Endothelial cell of coronary artery (primary cell): ENCODE data around the gene CYYR1. TPM values are rescaled to one million over a fixed set of nuclear protein-coding genes. Genes with fewer than 3 reads are reported as not detected.

Source experiments
- total RNA-seq: library from RNA; depleted of rRNA; stranded (reverse); fragments of >200 nt; gene quantifications from 2 replicates; pipeline ENCODE4 v1.2.3, GENCODE V29; 2014

CYYR1 gene
- total RNA-seq: 5.1 and 17.0 TPM in 2 replicates

DNA sequence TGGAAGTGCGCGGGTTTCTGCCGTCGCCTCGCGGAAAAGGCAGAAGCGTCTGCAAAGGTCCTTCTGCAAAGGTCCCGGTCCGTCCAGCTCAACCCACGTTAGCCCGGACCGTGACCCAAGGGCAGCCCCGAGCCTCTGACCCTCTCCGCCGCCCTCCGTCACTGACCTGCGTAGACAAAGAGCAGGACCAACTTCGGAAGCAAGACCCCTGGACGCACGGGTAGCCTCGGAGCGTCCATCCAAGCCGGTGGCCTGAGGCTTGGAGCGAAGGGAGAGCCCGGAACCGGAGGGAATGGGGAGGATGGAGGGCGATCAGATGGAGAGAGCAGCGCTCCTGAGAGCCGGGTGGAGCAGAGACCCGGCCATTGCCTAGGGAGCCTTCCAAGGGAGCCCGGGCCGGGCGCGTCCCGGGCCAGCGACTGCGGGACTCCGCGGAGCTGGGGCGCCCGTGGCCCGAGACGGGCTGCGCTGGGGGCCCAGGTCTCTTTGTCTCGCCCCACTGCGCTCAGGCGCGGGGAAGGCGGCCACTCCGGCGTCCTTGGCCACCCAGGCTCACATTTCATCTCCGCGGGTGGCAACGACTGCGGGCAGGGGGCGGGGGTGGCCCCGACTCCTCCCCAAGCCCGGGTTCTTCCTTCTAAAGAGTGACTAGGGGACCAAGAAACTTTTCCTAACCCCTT lies at the start of gene CYYR1:
CYYR1 (minus strand) TSS at position 585 of the 680 bp plus-strand sequence; CDS start at position 239, 346 bp downstream.

